ENCODE results near the gene ROR1. TPM values are rescaled to one million over a fixed set of nuclear protein-coding genes. Genes with fewer than 3 reads are reported as not detected.

ROR1 gene
- total and polyA plus RNA-seq, 2 of the 4 experiments (the other 2 are of a cell fraction) = 4.4 to 10.0 TPM

DNA sequence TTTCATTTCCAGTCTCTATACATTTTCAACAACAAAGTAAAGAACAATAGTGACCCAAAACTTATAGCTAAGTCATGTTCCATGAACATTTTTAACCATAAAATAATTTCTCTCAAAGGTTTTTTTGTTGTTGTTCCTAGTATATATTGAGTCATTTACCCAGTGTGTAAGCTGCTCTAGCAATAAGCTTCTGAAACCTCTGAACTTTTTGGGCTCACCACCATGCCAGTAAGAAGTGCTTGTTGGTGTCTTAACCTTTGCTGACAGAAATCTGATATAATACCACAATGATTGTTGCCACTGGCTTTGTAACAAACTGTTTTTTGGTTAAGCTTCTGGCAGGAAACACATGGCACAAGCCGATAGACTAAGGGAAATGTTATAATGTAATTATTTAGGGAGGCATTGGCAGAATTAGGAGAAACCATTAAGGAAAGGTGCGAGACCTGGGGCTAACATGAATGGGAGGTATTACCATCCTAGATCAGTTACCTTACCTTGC, 377.0 kb downstream of the ROR1 start:
- intact Hi-C loops (cut with micrococcal nuclease) (loop anchor here (1.0 kb wide), 1 partner anchor 35 kb away; no protein-coding TSS in a partner anchor), in situ Hi-C loops (cut with MboI; ENCODE audit: low sequenced_read_pairs) (no loop called here), dilution Hi-C loops (cut with HindIII; ENCODE audit: low sequenced_read_pairs, unreplicated experiment) (no loop called here)
- CTCF ChIA-PET = interaction anchor here (0.6 to 1.2 kb wide), 2 partner anchors 13 to 14 kb away, joined by 3 to 4 read pairs; no protein-coding TSS in a partner anchor
- Histone ChIP-seq H3K9me3 (ENCODE audit: control insufficient read depth, insufficient read depth, low read length) (no peaks in the 10 kb centered on the region), H3K4me1 (ENCODE audit: control insufficient read depth, insufficient read depth, low read length) (no peaks in the 10 kb centered on the region), H3K23ac (ENCODE audit: low read depth, low read length) (no peak overlapping the region), H4K8ac (ENCODE audit: low read depth in 2 of 2, low read length in 2 of 2) (no peak overlapping the region), H4K91ac (ENCODE audit: insufficient read depth, low read depth, low read length) (no peak overlapping the region), H3K27ac (ENCODE audit: insufficient read depth, low read length) (no peak overlapping the region), H2AFZ (replicated peaks; ENCODE audit: low read length, poor library complexity) (no peak overlapping the region), H4K20me1 (ENCODE audit: insufficient read depth, low read length) (no peaks in the 10 kb centered on the region), H2BK15ac (ENCODE audit: low read depth, low read length) (no peak overlapping the region), H3K27me3 (ENCODE audit: control insufficient read depth, insufficient read depth, low read length) (no peaks in the 10 kb centered on the region), H3K4me2 (ENCODE audit: low read depth, low read length) (no peak overlapping the region), H3K4me3 (ENCODE audit: insufficient read depth, low read depth, low read length) (no peak overlapping the region), H2AK9ac (replicated peaks; ENCODE audit: low read depth, low read length, poor library complexity) (no peak overlapping the region), H2AK5ac (ENCODE audit: low read depth, low read length) (no peak overlapping the region), H3K79me1 (ENCODE audit: low read depth in 1 of 2, low read length in 2 of 2) (no peaks in the 10 kb centered on the region), H2BK5ac (ENCODE audit: low read depth, low read length, poor library complexity, severe bottlenecking) (no peak overlapping the region), H3K9ac (ENCODE audit: low read depth, low read length) (no peak overlapping the region), H3K18ac (ENCODE audit: low read depth, low read length) (no peak overlapping the region), H2BK20ac (ENCODE audit: low read depth, low read length) (no peak overlapping the region), H3K14ac (replicated peaks; ENCODE audit: low read depth, low read length) (no peak overlapping the region), H4K5ac (ENCODE audit: low read depth, low read length) (no peak overlapping the region), H3K4ac (ENCODE audit: low read depth, low read length) (no peak overlapping the region), H2BK120ac (ENCODE audit: low read depth, low read length) (no peak overlapping the region), H3K56ac (ENCODE audit: extremely low read depth, insufficient read depth, low read length) (no peak overlapping the region), H3K36me3 (ENCODE audit: control insufficient read depth, insufficient read depth, low read length) (no peaks in the 10 kb centered on the region), H3K9me1 (ENCODE audit: insufficient read depth, low read length) (no peaks in the 10 kb centered on the region)
- TF ChIP-seq SMC3 (IDR thresholded peaks at IDR 0.05; ENCODE audit: low read depth, low read length) (no peak), NFE2L2 (IDR thresholded peaks at IDR 0.05; ENCODE audit: low read depth, low read length) (no peak), POLR2A (IDR thresholded peaks at IDR 0.05; ENCODE audit: low read depth, low read length) (no peak), RAD21 (IDR thresholded peaks at IDR 0.05; ENCODE audit: low read length) (no peak), CHD1 (IDR thresholded peaks at IDR 0.05; ENCODE audit: low read depth, low read length) (no peak), RCOR1 (IDR thresholded peaks at IDR 0.05; ENCODE audit: insufficient replicate concordance, low read length) (no peak), BHLHE40 (IDR thresholded peaks at IDR 0.05; ENCODE audit: low read depth, low read length) (no peak)
- TF ChIP-seq, protein P1, sequence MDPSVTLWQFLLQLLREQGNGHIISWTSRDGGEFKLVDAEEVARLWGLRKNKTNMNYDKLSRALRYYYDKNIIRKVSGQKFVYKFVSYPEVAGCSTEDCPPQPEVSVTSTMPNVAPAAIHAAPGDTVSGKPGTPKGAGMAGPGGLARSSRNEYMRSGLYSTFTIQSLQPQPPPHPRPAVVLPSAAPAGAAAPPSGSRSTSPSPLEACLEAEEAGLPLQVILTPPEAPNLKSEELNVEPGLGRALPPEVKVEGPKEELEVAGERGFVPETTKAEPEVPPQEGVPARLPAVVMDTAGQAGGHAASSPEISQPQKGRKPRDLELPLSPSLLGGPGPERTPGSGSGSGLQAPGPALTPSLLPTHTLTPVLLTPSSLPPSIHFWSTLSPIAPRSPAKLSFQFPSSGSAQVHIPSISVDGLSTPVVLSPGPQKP (IDR thresholded peaks at IDR 0.05; ENCODE audit: borderline replicate concordance, low read depth, low read length) = no peak
- TF ChIP-seq, protein P2, sequence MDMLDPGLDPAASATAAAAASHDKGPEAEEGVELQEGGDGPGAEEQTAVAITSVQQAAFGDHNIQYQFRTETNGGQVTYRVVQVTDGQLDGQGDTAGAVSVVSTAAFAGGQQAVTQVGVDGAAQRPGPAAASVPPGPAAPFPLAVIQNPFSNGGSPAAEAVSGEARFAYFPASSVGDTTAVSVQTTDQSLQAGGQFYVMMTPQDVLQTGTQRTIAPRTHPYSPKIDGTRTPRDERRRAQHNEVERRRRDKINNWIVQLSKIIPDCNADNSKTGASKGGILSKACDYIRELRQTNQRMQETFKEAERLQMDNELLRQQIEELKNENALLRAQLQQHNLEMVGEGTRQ (IDR thresholded peaks at IDR 0.05; ENCODE audit: low read depth, low read length) = no peak
- WGBS, 2 experiments (ENCODE audit: extremely low coverage in 2 of 2, insufficient read length in 1 of 2) = no CpG with 5 or more reads among the region's 2 CpGs
- BruUV-seq (replicated peaks) = no TSS peak
- POLR2A ChIA-PET (ENCODE audit: unreplicated experiment) = no interaction called here
- ATAC-seq (ENCODE audit: low read depth) (no peak), DNase-seq (no peak)
